GM13977 (cell line): ENCODE data around the gene GPR151.
"Not testable (repeated sequence)": the region's sequence is repeated elsewhere in the genome, so short reads cannot be mapped to it uniquely, and the experiment has no call there.

Experiments
- DNase-seq: peaks from one replicate; pipeline ENCODE4 v3.0.0; 2012; ENCODE audit warnings: low spot score
- CTCF ChIP-seq: IDR thresholded peaks from 2 replicates; pipeline ENCODE4 v1.5.1; 2012; ENCODE audit warnings: mild to moderate bottlenecking, control low read depth; ENCODE audit not compliant: insufficient read depth; ENCODE audit errors: extremely low read depth, missing control alignments
- in situ Hi-C: fragments of 300-500 bp; cut with MboI; formaldehyde crosslinking; loops from one replicate; pipeline ENCODE4 v1.12.0; 2022; ENCODE audit warnings: low sequenced_read_pairs, low pct_unique_long_range_greater_than_20kb, mixed read lengths, inconsistent platforms; ENCODE audit not compliant: unreplicated experiment

Gene GPR151

GRCh38 chr5:146516151-146516475 lies at the start of gene GPR151:
Gene GPR151, minus strand, starts transcription at chr5:146516190. Its CDS starts 77 bp downstream, at chr5:146516113.
- in situ Hi-C loops, result no loop called here
- TF ChIP-seq CTCF, result no peak
- DNase-seq, result no peak

- no peak for TF ChIP-seq CTCF
- DNase-seq, result no peak
- in situ Hi-C loops, result no loop called here
These were observed 48.2 kb upstream of the GPR151 start for GRCh38 chr5:146564007-146564762.

GRCh38 chr5:146562461-146562860 lies 46.5 kb upstream of the GPR151 start:
- in situ Hi-C loops, result no loop called here
- no peak for DNase-seq
- TF ChIP-seq CTCF, result no peak

GRCh38 chr5:146561711-146562110 lies 45.7 kb upstream of the GPR151 start:
- in situ Hi-C loops, result no loop called here
- DNase-seq, result no peak
- no peak for TF ChIP-seq CTCF

GRCh38 chr5:146560205-146560812 lies 44.3 kb upstream of the GPR151 start:
- no peak for DNase-seq
- TF ChIP-seq CTCF, result no peak
- in situ Hi-C loops, result no loop called here

GRCh38 chr5:146556884-146557283 lies 40.9 kb upstream of the GPR151 start:
- in situ Hi-C loops, DNase-seq: not testable (repeated sequence)
- peak; percentile 25 for TF ChIP-seq CTCF
